DOHH2 (cell line): Measurements from ENCODE around the gene MAP3K20.

Experiments used
- H3F3A ChIP-seq: fragments of 200-600 bp; sonication (generic), shearing (Covaris generic); 2 replicates; pipeline ENCODE4 v1.6.0; 2016; ENCODE audit warnings: antibody characterized with exemption, mild to moderate bottlenecking; ENCODE audit not compliant: control insufficient read depth, insufficient read depth
- H3K27ac ChIP-seq: fragments of 200-600 bp; sonication (generic); 2 replicates; pipeline ENCODE4 v1.5.1; 2014; ENCODE audit warnings: low read depth, mild to moderate bottlenecking, low read length, moderate library complexity
- H3K27me3 ChIP-seq: fragments of 200-600 bp; sonication (generic); 2 replicates; pipeline ENCODE4 v1.6.1; 2014; ENCODE audit warnings: mild to moderate bottlenecking, low read length, mixed read lengths; ENCODE audit not compliant: control insufficient read depth
- H3K36me3 ChIP-seq: fragments of 200-600 bp; sonication (generic); 2 replicates; pipeline ENCODE4 v1.6.1; 2014; ENCODE audit warnings: mild to moderate bottlenecking, low read length, moderate library complexity, mixed read lengths; ENCODE audit not compliant: control insufficient read depth
- H3K4me1 ChIP-seq: fragments of 200-600 bp; sonication (generic); 2 replicates; pipeline ENCODE4 v1.6.1; 2014; ENCODE audit warnings: mild to moderate bottlenecking, low read length, mixed read lengths; ENCODE audit not compliant: control insufficient read depth
- H3K4me2 ChIP-seq: fragments of 200-600 bp; sonication (generic); 2 replicates; pipeline ENCODE4 v1.6.0; 2014; ENCODE audit warnings: mild to moderate bottlenecking, low read length, moderate library complexity
- H3K4me3 ChIP-seq: fragments of 200-600 bp; sonication (generic); 2 replicates; pipeline ENCODE4 v1.5.1; 2014; ENCODE audit warnings: mild to moderate bottlenecking, low read length, mixed read lengths
- H3K79me2 ChIP-seq: fragments of 200-600 bp; sonication (generic); 2 replicates; pipeline ENCODE4 v1.6.1; 2014; ENCODE audit warnings: mild to moderate bottlenecking, low read length, mixed read lengths; ENCODE audit not compliant: control insufficient read depth
- H3K9me2 ChIP-seq: fragments of 200-600 bp; sonication (generic); replicated peaks from 2 replicates; pipeline ENCODE4 v1.6.1; 2014; ENCODE audit warnings: mild to moderate bottlenecking, low read length, mixed read lengths; ENCODE audit not compliant: control insufficient read depth
- H3K9me3 ChIP-seq: fragments of 200-600 bp; sonication (generic); 2 replicates; pipeline ENCODE4 v1.6.1; 2014; ENCODE audit warnings: antibody characterized with exemption, low read length, mixed read lengths; ENCODE audit not compliant: control insufficient read depth, insufficient read depth
- H4K20me1 ChIP-seq: fragments of 200-600 bp; sonication (generic); 2 replicates; pipeline ENCODE4 v1.6.0; 2014; ENCODE audit warnings: low read depth, mild to moderate bottlenecking, antibody characterized with exemption, low read length, moderate library complexity; ENCODE audit not compliant: control insufficient read depth, insufficient read depth
- EZH2phosphoT487 ChIP-seq: fragments of 200-600 bp; sonication (generic); IDR thresholded peaks from 2 replicates; pipeline ENCODE4 v1.6.1; 2017; ENCODE audit warnings: borderline replicate concordance, mild to moderate bottlenecking, antibody characterized with exemption, low read length, moderate library complexity, mixed read lengths
- TF ChIP-seq, protein P1 (sequence below): fragments of 200-600 bp; sonication (generic); IDR thresholded peaks from one replicate; pipeline ENCODE4 v1.5.1; 2014; ENCODE audit warnings: antibody characterized with exemption, mild to moderate bottlenecking, low read depth, low read length; ENCODE audit not compliant: poor library complexity, severe bottlenecking

The MAP3K20 gene

DNA sequence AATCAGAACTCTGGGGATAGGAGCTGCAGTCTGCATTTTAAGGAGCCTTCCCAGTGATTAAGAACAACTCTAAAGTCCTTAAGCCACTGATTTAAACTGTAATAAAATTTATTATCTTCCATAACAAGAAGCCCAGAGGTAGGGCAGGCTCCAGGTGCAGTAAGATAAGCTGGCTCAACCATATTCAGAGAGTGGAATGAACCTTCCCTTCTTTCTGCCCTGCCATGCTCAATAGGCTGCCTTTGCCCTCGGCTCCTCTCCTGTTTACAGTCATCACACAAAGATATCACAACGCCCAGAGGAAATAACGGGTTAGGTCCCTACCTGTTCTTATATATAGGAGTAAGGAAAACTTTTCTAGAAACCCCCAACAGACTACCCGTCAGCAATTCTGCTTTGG, 188.5 kb downstream of the MAP3K20 start:
- Histone ChIP-seq H4K20me1 (no peaks in the 10 kb centered on the region), H3K36me3 (peaks cover 24% of the 10 kb centered on the region), H3K4me3 (peak overlapping the region; percentile 65), H3F3A (no peaks in the 10 kb centered on the region), H3K9me3 (no peaks in the 10 kb centered on the region), H3K4me1 (peaks cover 25% of the 10 kb centered on the region), H3K9me2 (no peaks in the 10 kb centered on the region; the same call in 1 of the 2 replicates), H3K4me2 (peak overlapping the region; percentile 77), H3K79me2 (no peaks in the 10 kb centered on the region), H3K27me3 (no peaks in the 10 kb centered on the region), H3K27ac (peak overlapping the region; percentile 41)
- no peak for TF ChIP-seq EZH2phosphoT487
- TF ChIP-seq, protein P1, sequence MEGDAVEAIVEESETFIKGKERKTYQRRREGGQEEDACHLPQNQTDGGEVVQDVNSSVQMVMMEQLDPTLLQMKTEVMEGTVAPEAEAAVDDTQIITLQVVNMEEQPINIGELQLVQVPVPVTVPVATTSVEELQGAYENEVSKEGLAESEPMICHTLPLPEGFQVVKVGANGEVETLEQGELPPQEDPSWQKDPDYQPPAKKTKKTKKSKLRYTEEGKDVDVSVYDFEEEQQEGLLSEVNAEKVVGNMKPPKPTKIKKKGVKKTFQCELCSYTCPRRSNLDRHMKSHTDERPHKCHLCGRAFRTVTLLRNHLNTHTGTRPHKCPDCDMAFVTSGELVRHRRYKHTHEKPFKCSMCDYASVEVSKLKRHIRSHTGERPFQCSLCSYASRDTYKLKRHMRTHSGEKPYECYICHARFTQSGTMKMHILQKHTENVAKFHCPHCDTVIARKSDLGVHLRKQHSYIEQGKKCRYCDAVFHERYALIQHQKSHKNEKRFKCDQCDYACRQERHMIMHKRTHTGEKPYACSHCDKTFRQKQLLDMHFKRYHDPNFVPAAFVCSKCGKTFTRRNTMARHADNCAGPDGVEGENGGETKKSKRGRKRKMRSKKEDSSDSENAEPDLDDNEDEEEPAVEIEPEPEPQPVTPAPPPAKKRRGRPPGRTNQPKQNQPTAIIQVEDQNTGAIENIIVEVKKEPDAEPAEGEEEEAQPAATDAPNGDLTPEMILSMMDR, result no peak

DNA sequence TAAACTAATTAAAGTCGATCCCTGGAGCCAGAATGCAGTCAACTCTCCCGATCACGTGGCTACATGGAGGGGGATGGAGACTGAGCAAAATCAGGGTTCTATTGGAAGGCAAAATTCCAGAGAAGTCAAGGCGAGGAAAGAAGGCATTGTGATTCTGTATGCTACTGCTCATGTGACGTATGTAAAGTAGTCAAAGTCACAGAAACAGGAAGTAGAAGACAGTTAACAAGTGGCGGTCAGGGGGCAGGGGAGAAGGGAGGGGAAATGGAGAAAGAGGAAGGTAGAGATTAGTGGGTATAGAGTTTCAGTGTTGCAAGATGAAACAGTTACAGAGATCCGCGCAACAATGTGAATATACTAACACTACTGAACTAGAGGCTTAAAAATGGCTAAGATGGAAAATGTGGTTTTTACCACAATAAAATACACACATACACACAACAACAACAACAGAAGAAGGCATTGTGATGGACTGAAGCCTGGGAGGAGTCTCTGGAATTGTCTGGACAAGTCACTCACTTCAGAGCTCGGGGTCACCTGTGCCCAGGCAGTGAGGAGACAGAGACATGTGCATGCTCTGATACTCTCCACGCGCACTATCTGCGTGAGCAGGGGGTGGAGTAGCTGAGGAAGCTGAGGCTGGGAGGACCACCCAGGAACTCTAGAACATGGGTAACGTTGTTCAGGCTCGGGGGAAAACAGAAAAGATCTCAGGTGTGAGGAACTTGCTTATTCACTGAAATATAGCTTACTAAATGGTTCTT, 189.1 kb downstream of the MAP3K20 start:
- Histone ChIP-seq H3K4me1 (peaks cover 25% of the 10 kb centered on the region), H4K20me1 (no peaks in the 10 kb centered on the region), H3K4me2 (peak overlapping the region; percentile 77), H3K27me3 (no peaks in the 10 kb centered on the region), H3K79me2 (no peaks in the 10 kb centered on the region), H3K9me2 (no peaks in the 10 kb centered on the region), H3K9me3 (no peaks in the 10 kb centered on the region), H3K36me3 (peaks cover 18% of the 10 kb centered on the region), H3K4me3 (peak overlapping the region; percentile 65), H3F3A (no peaks in the 10 kb centered on the region), H3K27ac (peak overlapping the region; percentile 41)
- TF ChIP-seq EZH2phosphoT487, result no peak
- TF ChIP-seq, protein P1, result no peak

DNA sequence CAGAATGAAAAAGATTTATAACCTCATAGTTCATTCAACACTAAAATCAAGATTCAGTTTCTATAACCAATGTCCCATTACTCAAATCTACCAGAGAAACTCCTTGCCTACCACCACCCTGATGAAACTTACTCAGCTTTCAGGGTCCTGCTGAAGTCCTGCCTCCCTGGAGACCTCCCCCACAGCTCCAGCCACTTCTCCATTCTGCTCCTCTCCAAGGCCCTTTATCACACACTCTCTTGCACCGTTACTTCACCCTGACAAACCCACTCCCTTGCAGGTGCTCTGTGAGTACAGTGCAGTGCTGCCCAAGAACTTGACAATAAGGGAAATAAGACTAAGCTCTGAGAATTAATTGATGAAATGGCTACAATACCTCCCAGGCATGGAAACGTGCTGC, 195.5 kb downstream of the MAP3K20 start:
- no peaks in the 10 kb centered on the region for H3K79me2 ChIP-seq
- H3K4me1 ChIP-seq, result no peaks in the 10 kb centered on the region
- H3K4me2 ChIP-seq, result no peak overlapping the region
- H3K9me2 ChIP-seq, result no peaks in the 10 kb centered on the region
- H3K27ac ChIP-seq, result no peak overlapping the region
- H3K27me3 ChIP-seq, result no peaks in the 10 kb centered on the region
- TF ChIP-seq, protein P1, result no peak
- no peak for TF ChIP-seq EZH2phosphoT487
- H3K36me3 ChIP-seq, result peaks cover 4% of the 10 kb centered on the region; the same call in 1 of the 2 replicates
- H3K9me3 ChIP-seq, result no peaks in the 10 kb centered on the region
- H3F3A ChIP-seq, result no peaks in the 10 kb centered on the region
- H3K4me3 ChIP-seq, result no peak overlapping the region
- no peaks in the 10 kb centered on the region for H4K20me1 ChIP-seq
